Mesodermal cell (in vitro differentiated cells): ENCODE measurements around the gene NPAS1.
"Not testable (repeated sequence)": the region's sequence is repeated elsewhere in the genome, so short reads cannot be mapped to it uniquely, and the experiment has no call there.

ENCODE experiments used
- H3K27ac ChIP-seq: 2 replicates; pipeline ENCODE4 v1.7.0; 2013; ENCODE audit warnings: mild to moderate bottlenecking, low read depth, low read length, moderate library complexity; ENCODE audit not compliant: severe bottlenecking
- H3K36me3 ChIP-seq: 2 replicates; pipeline ENCODE4 v1.7.1; 2013; ENCODE audit warnings: mild to moderate bottlenecking, low read length, moderate library complexity; ENCODE audit not compliant: control insufficient read depth, insufficient read depth
- H3K4me1 ChIP-seq: one replicate; pipeline ENCODE4 v1.7.1; 2013; ENCODE audit warnings: mild to moderate bottlenecking, low read length; ENCODE audit not compliant: insufficient read depth, control insufficient read depth, poor library complexity, severe bottlenecking
- H3K4me3 ChIP-seq: 2 replicates; pipeline ENCODE4 v1.7.0; 2013; ENCODE audit warnings: low read length, control low read depth, mild to moderate bottlenecking; ENCODE audit not compliant: insufficient read depth, poor library complexity, severe bottlenecking; ENCODE audit errors: extremely low read depth
- H3K9me3 ChIP-seq: 2 replicates; pipeline ENCODE4 v1.7.1; 2013; ENCODE audit warnings: mild to moderate bottlenecking, low read length, moderate library complexity; ENCODE audit not compliant: control insufficient read depth
- WGBS, 2 experiments: methylation state at CpG; one replicate each; pipeline ENCODE4 v1.1.5; 2013; ENCODE audit warnings: missing lambda C conversion rate in 2 of 2; ENCODE audit not compliant: insufficient coverage in 2 of 2; 5-methylcytosine and 5-hydroxymethylcytosine counted together

The NPAS1 gene

GRCh38 chr19:47047763-47048405, 28.2 kb downstream of the NPAS1 start:
- H3K27ac ChIP-seq = peak overlapping the region; percentile 29
- H3K9me3 ChIP-seq = no peaks in the 10 kb centered on the region
- peak overlapping the region; percentile 99 for H3K4me3 ChIP-seq
- no peaks in the 10 kb centered on the region for H3K4me1 ChIP-seq
- H3K36me3 ChIP-seq = peaks cover 5% of the 10 kb centered on the region
- WGBS, 2 experiments = 3 to 6% methylated on average over 27 to 40 of the region's 42 CpGs

GRCh38 chr19:47049307-47049700, 29.7 kb downstream of the NPAS1 start:
- Histone ChIP-seq H3K9me3 (no peaks in the 10 kb centered on the region), H3K4me3 (no peak overlapping the region), H3K4me1 (no peaks in the 10 kb centered on the region), H3K36me3 (peaks cover 5% of the 10 kb centered on the region), H3K27ac (peak overlapping the region; percentile 5)
- 69% methylated on average over 8 to 9 of the region's 9 CpGs for WGBS, 2 experiments

- WGBS, 2 experiments = 76% methylated on average over 2 of the region's 3 CpGs; no CpG with 5 or more reads in 1 of the 2 experiments
These were observed 30.9 kb downstream of the NPAS1 start for GRCh38 chr19:47050562-47050961.

GRCh38 chr19:47056411-47056810, 36.8 kb downstream of the NPAS1 start:
- Histone ChIP-seq H3K4me3 (no peak overlapping the region), H3K4me1 (peaks cover 10% of the 10 kb centered on the region), H3K27ac (no peak overlapping the region), H3K9me3 (no peaks in the 10 kb centered on the region), H3K36me3 (no peaks in the 10 kb centered on the region)
- 82 to 92% methylated on average over 4 of the region's 5 CpGs for WGBS, 2 experiments

More at GRCh38 chr19:47050562-47050961, 30.9 kb downstream of the NPAS1 start:
- H3K9me3 ChIP-seq, H3K36me3 ChIP-seq, H3K4me3 ChIP-seq, H3K4me1 ChIP-seq, H3K27ac ChIP-seq: not testable (repeated sequence)

GRCh38 chr19:47057328-47057727, 37.7 kb downstream of the NPAS1 start:
- no peak overlapping the region for H3K27ac ChIP-seq
- 89 to 100% methylated on average over 1 to 2 of the region's 2 CpGs for WGBS, 2 experiments
- H3K4me1 ChIP-seq = peaks cover 10% of the 10 kb centered on the region
- no peak overlapping the region for H3K4me3 ChIP-seq
- no peaks in the 10 kb centered on the region for H3K36me3 ChIP-seq
- no peaks in the 10 kb centered on the region for H3K9me3 ChIP-seq

- Histone ChIP-seq H3K36me3 (peaks cover under 1% of the 10 kb centered on the region), H3K27ac (no peak overlapping the region), H3K9me3 (no peaks in the 10 kb centered on the region), H3K4me3 (no peak overlapping the region), H3K4me1 (peaks cover 10% of the 10 kb centered on the region)
- 84 to 87% methylated on average over 10 of the region's 11 CpGs for WGBS, 2 experiments
These were observed 39.0 kb downstream of the NPAS1 start for GRCh38 chr19:47058621-47059022.

- Histone ChIP-seq H3K4me3 (no peak overlapping the region), H3K27ac (no peak overlapping the region), H3K4me1 (peaks cover under 1% of the 10 kb centered on the region), H3K36me3 (peaks cover 49% of the 10 kb centered on the region), H3K9me3 (no peaks in the 10 kb centered on the region)
- 100% methylated on average over 2 to 5 of the region's 6 CpGs for WGBS, 2 experiments
These were observed 44.2 kb downstream of the NPAS1 start for GRCh38 chr19:47063874-47064273.

GRCh38 chr19:47065242-47065641, 45.6 kb downstream of the NPAS1 start:
- H3K36me3 ChIP-seq = peaks cover 63% of the 10 kb centered on the region
- H3K27ac ChIP-seq = no peak overlapping the region
- H3K9me3 ChIP-seq = no peaks in the 10 kb centered on the region
- 98 to 100% methylated on average over 7 to 11 of the region's 11 CpGs for WGBS, 2 experiments
- H3K4me3 ChIP-seq = no peak overlapping the region
- H3K4me1 ChIP-seq = no peaks in the 10 kb centered on the region

GRCh38 chr19:47066376-47067214, 47.0 kb downstream of the NPAS1 start:
- Histone ChIP-seq H3K27ac (no peak overlapping the region), H3K36me3 (peaks cover 75% of the 10 kb centered on the region), H3K4me1 (no peaks in the 10 kb centered on the region), H3K4me3 (no peak overlapping the region), H3K9me3 (no peaks in the 10 kb centered on the region)
- 97% methylated on average over 49 to 59 of the region's 61 CpGs for WGBS, 2 experiments

- H3K4me3 ChIP-seq = no peak overlapping the region
- H3K4me1 ChIP-seq = no peaks in the 10 kb centered on the region
- H3K27ac ChIP-seq = no peak overlapping the region
- peaks cover 82% of the 10 kb centered on the region for H3K36me3 ChIP-seq
- H3K9me3 ChIP-seq = no peaks in the 10 kb centered on the region
- WGBS, 2 experiments = 95 to 97% methylated on average over 30 of the region's 36 CpGs
These were observed 47.7 kb downstream of the NPAS1 start for GRCh38 chr19:47067215-47067847.
